ENCODE data around the gene SAPCD2.

The SAPCD2 gene

GRCh38 chr9:137058521-137059234 lies 11.7 kb downstream of the SAPCD2 start:
- H3K4me3 ChIP-seq (ENCODE audit: low read depth, low read length) = no peak overlapping the region
- TF ChIP-seq CTCF (IDR thresholded peaks at IDR 0.05; ENCODE audit: borderline replicate concordance, insufficient read depth, low read depth, low read length) = no peak

- TF ChIP-seq CTCF (IDR thresholded peaks at IDR 0.05; ENCODE audit: borderline replicate concordance, insufficient read depth, low read depth, low read length) = no peak
- H3K4me3 ChIP-seq (ENCODE audit: low read depth, low read length) = no peak overlapping the region
These were observed 12.8 kb downstream of the SAPCD2 start for GRCh38 chr9:137057545-137057944.

GRCh38 chr9:137056739-137057415 lies 13.5 kb downstream of the SAPCD2 start:
- no peak for TF ChIP-seq CTCF (IDR thresholded peaks at IDR 0.05; ENCODE audit: borderline replicate concordance, insufficient read depth, low read depth, low read length)
- H3K4me3 ChIP-seq (ENCODE audit: low read depth, low read length) = no peak overlapping the region

GRCh38 chr9:137055385-137056364 lies 14.7 kb downstream of the SAPCD2 start:
- TF ChIP-seq CTCF (IDR thresholded peaks at IDR 0.05; ENCODE audit: borderline replicate concordance, insufficient read depth, low read depth, low read length) = no peak
- no peak overlapping the region for H3K4me3 ChIP-seq (ENCODE audit: low read depth, low read length)

- H3K4me3 ChIP-seq (ENCODE audit: low read depth, low read length) = no peak overlapping the region
- TF ChIP-seq CTCF (IDR thresholded peaks at IDR 0.05; ENCODE audit: borderline replicate concordance, insufficient read depth, low read depth, low read length) = no peak
These were observed 15.4 kb downstream of the SAPCD2 start for GRCh38 chr9:137054932-137055384.

GRCh38 chr9:137053944-137054931 lies 16.1 kb downstream of the SAPCD2 start, which contains the start of gene ENTPD2:
Gene ENTPD2 (minus strand): TSS chr9:137054061. CDS start chr9:137053997, 64 bp downstream.
- no peak within 1 kb of the TSS for H3K4me3 ChIP-seq (ENCODE audit: low read depth, low read length)
- no peak for TF ChIP-seq CTCF (IDR thresholded peaks at IDR 0.05; ENCODE audit: borderline replicate concordance, insufficient read depth, low read depth, low read length)

Measured in GM12875 (cell line).